T-helper 1 cell treated with Interleukin-12 subunit alpha and Interleukin-12 subunit beta and Interleukin-4 antibody, amounts not matched to agents 30 μg/mL and 1 μg/mL, for 36 hours (primary cell): Measurements from ENCODE around the gene SUGT1.
A peak's percentile ranks its signal among the peaks of the same experiment; 100 is the strongest.

Experiments
- H3K27ac Mint-ChIP-seq: one replicate; pipeline ENCODE4 v1.8.0; 2021; ENCODE audit warnings: mild to moderate bottlenecking, mixed read lengths
- H3K27me3 Mint-ChIP-seq: one replicate; pipeline ENCODE4 v1.8.0; 2021; ENCODE audit warnings: low read depth, mixed read lengths
- H3K36me3 Mint-ChIP-seq: one replicate; pipeline ENCODE4 v1.8.0; 2021; ENCODE audit warnings: low read depth, mixed read lengths
- H3K4me1 Mint-ChIP-seq: one replicate; pipeline ENCODE4 v1.8.0; 2021; ENCODE audit warnings: low read depth, mixed read lengths
- H3K4me3 Mint-ChIP-seq: one replicate; pipeline ENCODE4 v1.8.0; 2021; ENCODE audit warnings: mild to moderate bottlenecking, moderate library complexity, mixed read lengths
- H3K9me3 Mint-ChIP-seq: one replicate; pipeline ENCODE4 v1.8.0; 2021; ENCODE audit warnings: mixed read lengths

The SUGT1 gene

GRCh38 chr13:52737965-52738364, 85.3 kb downstream of the SUGT1 start:
- Mint-ChIP-seq H3K36me3 (no peaks in the 10 kb centered on the region), H3K4me1 (no peaks in the 10 kb centered on the region), H3K27ac (no peak overlapping the region), H3K4me3 (no peak overlapping the region), H3K27me3 (peaks cover 46% of the 10 kb centered on the region), H3K9me3 (no peaks in the 10 kb centered on the region)

DNA sequence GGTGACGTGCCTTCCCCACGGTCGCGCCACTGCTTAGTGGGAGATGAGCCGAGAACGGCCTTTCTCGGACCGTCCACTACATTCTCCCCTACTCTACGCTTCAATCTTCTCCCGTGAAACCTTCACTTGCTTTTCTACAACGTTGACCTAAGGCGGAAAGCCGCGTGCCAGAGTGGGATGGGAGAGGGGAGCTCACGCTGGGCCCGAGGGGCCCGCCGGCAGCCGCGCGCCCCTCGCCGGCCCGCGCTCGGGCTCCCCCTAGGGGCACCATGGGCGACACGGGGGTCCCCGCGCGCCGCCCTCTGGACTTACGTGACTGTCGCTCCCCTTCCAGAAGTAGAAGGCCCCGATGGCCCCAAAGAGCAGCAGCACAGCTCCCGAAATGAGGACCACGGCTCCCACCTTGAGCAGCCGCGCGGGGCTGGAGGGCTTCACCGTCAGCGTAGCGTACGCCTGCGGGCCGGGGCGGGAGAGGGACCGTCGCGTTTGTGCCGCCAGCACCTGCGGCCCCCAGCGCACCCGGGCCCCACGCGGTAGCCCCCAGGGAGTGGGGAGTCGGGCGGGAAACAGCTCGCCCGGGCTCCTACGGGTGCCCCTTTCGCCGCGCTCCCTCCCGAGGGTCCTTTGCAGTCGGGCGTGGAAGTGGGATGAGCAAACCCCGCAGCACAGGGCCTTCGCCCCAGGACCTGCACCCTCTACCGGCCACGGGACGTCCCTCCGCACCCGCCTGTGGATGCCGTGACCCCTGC, 86.3 kb downstream of the SUGT1 start:
- Mint-ChIP-seq H3K36me3 (no peaks in the 10 kb centered on the region), H3K4me1 (no peaks in the 10 kb centered on the region), H3K4me3 (no peak overlapping the region), H3K9me3 (no peaks in the 10 kb centered on the region), H3K27me3 (peaks cover 52% of the 10 kb centered on the region), H3K27ac (no peak overlapping the region)

DNA sequence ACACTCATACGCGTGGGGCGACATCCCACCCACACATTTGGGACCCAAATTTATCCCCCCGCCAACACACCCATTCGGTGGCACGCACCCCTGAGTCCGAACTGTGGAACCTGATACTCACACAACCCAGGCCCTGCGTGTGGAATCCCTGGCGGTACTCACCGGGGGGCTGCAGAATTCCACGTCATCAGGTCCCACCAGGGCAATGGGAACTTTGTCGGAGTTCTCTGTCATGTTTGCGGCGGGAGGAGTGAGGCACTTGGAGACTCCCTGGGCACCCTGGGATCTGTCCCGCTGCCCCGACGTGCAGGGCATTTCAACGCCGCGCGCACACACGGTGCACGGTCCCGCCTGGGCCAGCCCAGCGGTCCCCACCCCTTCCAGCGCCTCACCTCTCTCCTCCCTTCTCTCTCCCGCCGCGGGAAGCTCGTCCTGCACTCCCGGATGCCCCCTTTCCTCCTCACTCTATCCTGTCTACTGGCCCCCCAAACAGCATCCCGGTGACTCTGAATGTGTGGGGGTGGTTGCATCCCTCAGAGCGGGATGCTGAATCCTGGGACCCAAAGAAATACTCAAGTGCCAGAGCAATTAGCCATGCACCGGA, 86.9 kb downstream of the SUGT1 start, which contains the start of gene CNMD:
TSS of gene CNMD (minus strand) at position 353 of the 604 bp plus-strand sequence. CDS start at position 234, 119 bp downstream.
- Mint-ChIP-seq H3K9me3 (no peaks in the 10 kb centered on the region), H3K4me1 (no peaks in the 10 kb centered on the region), H3K27me3 (peaks cover 54% of the 10 kb centered on the region), H3K36me3 (no peaks in the 10 kb centered on the region), H3K27ac (no peak within 1 kb of the TSS), H3K4me3 (peak within 1 kb of the TSS; percentile 41)

GRCh38 chr13:52743569-52743968, 90.9 kb downstream of the SUGT1 start:
- Mint-ChIP-seq H3K9me3 (no peaks in the 10 kb centered on the region), H3K4me1 (no peaks in the 10 kb centered on the region), H3K27me3 (peaks cover 51% of the 10 kb centered on the region), H3K4me3 (no peak overlapping the region), H3K27ac (no peak overlapping the region), H3K36me3 (no peaks in the 10 kb centered on the region)

DNA sequence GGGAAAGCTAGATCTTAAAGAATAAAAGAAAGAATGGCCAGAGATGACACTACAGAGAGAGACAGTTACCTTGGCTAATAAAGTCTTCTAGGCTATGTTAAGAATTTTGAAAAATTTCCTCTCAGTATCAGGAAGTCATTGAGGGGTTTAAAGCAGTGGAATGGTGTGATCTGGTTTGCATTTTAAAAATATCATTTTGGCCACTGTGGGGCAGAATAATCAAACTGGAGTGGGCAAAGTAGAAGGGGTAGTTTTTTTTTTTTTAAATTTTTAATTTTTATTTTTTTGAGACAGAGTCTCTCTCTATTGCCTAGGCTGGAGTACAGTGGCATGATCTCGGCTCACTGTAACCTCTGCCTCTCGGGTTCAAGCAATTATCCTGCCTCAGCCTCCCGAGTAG, 91.4 kb downstream of the SUGT1 start:
- Mint-ChIP-seq H3K4me1 (no peaks in the 10 kb centered on the region), H3K9me3 (no peaks in the 10 kb centered on the region), H3K27me3 (peaks cover 49% of the 10 kb centered on the region)

GRCh38 chr13:52744842-52745375, 92.3 kb downstream of the SUGT1 start:
- no peaks in the 10 kb centered on the region for H3K9me3 Mint-ChIP-seq
- H3K27me3 Mint-ChIP-seq = peaks cover 41% of the 10 kb centered on the region
- H3K27ac Mint-ChIP-seq = no peak overlapping the region
- H3K4me3 Mint-ChIP-seq = no peak overlapping the region
- no peaks in the 10 kb centered on the region for H3K4me1 Mint-ChIP-seq
- H3K36me3 Mint-ChIP-seq = no peaks in the 10 kb centered on the region

More for the DNA sequence above, 91.4 kb downstream of the SUGT1 start:
- no peak overlapping the region for H3K4me3 Mint-ChIP-seq
- no peaks in the 10 kb centered on the region for H3K36me3 Mint-ChIP-seq
- H3K27ac Mint-ChIP-seq = no peak overlapping the region

DNA sequence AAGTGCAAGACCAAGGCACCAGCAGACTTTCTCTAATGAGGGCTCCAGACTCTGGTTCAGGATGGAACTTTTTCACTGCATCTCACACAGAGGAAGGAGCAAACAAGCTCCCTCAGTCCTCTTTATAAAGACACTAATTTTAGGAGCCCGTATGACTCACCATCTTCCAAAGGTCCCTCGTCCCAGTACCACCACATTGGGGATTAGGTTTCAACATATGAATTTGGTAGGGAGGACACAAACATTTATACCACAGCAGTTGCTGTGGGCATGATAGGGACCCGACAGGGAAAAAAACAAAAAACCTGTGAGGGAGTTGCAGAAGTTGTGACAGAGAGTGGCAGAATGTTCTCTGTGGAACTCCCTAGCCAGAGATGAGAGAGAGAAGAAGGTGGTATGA, 93.5 kb downstream of the SUGT1 start:
- Mint-ChIP-seq H3K4me1 (no peaks in the 10 kb centered on the region), H3K9me3 (no peaks in the 10 kb centered on the region), H3K36me3 (no peaks in the 10 kb centered on the region), H3K4me3 (no peak overlapping the region), H3K27me3 (peaks cover 35% of the 10 kb centered on the region), H3K27ac (no peak overlapping the region)

GRCh38 chr13:52749419-52749818, 96.8 kb downstream of the SUGT1 start:
- Mint-ChIP-seq H3K27me3 (peaks cover 16% of the 10 kb centered on the region), H3K27ac (no peak overlapping the region), H3K36me3 (no peaks in the 10 kb centered on the region), H3K4me3 (no peak overlapping the region), H3K4me1 (no peaks in the 10 kb centered on the region), H3K9me3 (no peaks in the 10 kb centered on the region)
